ENCODE measurements around the gene INAFM1.

DNA sequence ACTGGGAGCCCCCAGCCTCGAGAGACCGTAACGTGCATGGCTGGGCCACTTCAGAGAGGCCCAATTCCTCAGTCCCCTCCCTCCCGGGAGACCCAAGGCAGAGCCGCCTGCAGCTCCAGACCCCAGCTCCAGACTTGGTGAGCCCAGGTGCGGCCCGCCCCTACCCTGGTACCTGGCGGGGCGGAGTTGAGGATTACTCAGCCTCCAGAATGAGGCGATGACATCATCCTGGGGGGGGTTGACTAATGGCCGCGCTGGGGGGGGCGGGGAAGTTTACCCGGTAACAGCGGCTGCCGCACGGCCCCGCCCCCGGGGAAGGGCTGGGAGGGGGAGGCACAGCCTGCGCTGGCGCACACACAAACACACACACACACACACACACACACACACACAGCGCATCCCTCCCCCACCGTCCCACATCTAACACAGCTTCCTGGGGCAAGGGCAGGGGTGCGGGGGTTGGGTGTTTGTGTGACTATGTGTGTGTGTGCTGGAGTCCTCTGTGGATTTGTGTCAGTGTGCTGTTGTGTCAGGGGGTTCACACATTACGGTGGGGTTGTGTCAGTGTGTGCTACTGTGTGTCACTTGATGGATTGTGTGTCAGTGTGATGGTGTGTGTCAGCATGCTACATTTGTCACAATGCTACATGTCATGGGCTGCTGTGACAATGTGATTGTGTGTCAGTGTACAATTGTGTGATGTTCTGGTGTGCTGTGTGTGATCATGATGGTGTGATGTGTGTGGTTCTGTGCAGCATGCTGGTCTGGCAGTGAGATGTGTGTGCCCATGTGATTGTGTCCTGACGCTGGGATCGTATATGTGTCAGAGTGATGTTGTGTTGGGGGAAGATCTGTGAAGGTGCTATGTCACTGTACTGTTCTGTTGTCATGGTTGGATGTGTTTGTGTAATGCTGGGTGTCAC lies 33.4 kb upstream of the INAFM1 start:
- TF ChIP-seq, protein P1, sequence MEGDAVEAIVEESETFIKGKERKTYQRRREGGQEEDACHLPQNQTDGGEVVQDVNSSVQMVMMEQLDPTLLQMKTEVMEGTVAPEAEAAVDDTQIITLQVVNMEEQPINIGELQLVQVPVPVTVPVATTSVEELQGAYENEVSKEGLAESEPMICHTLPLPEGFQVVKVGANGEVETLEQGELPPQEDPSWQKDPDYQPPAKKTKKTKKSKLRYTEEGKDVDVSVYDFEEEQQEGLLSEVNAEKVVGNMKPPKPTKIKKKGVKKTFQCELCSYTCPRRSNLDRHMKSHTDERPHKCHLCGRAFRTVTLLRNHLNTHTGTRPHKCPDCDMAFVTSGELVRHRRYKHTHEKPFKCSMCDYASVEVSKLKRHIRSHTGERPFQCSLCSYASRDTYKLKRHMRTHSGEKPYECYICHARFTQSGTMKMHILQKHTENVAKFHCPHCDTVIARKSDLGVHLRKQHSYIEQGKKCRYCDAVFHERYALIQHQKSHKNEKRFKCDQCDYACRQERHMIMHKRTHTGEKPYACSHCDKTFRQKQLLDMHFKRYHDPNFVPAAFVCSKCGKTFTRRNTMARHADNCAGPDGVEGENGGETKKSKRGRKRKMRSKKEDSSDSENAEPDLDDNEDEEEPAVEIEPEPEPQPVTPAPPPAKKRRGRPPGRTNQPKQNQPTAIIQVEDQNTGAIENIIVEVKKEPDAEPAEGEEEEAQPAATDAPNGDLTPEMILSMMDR (IDR thresholded peaks at IDR 0.05; ENCODE audit: low read depth, low read length, missing input control), result no peak
- TF ChIP-seq, protein P2, sequence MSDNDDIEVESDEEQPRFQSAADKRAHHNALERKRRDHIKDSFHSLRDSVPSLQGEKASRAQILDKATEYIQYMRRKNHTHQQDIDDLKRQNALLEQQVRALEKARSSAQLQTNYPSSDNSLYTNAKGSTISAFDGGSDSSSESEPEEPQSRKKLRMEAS (IDR thresholded peaks at IDR 0.05), result no peak
- TF ChIP-seq NR2F2 (IDR thresholded peaks at IDR 0.05) (no peak), RAD21 (IDR thresholded peaks at IDR 0.05) (no peak), YY1 (IDR thresholded peaks at IDR 0.05) (no peak), TAF1 (conservative IDR thresholded peaks at IDR 0.05) (no peak), RXRA (IDR thresholded peaks at IDR 0.05) (no peak), SP1 (IDR thresholded peaks at IDR 0.05) (no peak)
- TF ChIP-seq, protein P3, sequence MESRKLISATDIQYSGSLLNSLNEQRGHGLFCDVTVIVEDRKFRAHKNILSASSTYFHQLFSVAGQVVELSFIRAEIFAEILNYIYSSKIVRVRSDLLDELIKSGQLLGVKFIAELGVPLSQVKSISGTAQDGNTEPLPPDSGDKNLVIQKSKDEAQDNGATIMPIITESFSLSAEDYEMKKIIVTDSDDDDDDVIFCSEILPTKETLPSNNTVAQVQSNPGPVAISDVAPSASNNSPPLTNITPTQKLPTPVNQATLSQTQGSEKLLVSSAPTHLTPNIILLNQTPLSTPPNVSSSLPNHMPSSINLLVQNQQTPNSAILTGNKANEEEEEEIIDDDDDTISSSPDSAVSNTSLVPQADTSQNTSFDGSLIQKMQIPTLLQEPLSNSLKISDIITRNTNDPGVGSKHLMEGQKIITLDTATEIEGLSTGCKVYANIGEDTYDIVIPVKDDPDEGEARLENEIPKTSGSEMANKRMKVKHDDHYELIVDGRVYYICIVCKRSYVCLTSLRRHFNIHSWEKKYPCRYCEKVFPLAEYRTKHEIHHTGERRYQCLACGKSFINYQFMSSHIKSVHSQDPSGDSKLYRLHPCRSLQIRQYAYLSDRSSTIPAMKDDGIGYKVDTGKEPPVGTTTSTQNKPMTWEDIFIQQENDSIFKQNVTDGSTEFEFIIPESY (IDR thresholded peaks at IDR 0.05), result no peak
- TF ChIP-seq, protein P4, sequence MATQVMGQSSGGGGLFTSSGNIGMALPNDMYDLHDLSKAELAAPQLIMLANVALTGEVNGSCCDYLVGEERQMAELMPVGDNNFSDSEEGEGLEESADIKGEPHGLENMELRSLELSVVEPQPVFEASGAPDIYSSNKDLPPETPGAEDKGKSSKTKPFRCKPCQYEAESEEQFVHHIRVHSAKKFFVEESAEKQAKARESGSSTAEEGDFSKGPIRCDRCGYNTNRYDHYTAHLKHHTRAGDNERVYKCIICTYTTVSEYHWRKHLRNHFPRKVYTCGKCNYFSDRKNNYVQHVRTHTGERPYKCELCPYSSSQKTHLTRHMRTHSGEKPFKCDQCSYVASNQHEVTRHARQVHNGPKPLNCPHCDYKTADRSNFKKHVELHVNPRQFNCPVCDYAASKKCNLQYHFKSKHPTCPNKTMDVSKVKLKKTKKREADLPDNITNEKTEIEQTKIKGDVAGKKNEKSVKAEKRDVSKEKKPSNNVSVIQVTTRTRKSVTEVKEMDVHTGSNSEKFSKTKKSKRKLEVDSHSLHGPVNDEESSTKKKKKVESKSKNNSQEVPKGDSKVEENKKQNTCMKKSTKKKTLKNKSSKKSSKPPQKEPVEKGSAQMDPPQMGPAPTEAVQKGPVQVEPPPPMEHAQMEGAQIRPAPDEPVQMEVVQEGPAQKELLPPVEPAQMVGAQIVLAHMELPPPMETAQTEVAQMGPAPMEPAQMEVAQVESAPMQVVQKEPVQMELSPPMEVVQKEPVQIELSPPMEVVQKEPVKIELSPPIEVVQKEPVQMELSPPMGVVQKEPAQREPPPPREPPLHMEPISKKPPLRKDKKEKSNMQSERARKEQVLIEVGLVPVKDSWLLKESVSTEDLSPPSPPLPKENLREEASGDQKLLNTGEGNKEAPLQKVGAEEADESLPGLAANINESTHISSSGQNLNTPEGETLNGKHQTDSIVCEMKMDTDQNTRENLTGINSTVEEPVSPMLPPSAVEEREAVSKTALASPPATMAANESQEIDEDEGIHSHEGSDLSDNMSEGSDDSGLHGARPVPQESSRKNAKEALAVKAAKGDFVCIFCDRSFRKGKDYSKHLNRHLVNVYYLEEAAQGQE (IDR thresholded peaks at IDR 0.05), result no peak
- TF ChIP-seq, protein P5, sequence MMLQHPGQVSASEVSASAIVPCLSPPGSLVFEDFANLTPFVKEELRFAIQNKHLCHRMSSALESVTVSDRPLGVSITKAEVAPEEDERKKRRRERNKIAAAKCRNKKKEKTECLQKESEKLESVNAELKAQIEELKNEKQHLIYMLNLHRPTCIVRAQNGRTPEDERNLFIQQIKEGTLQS (IDR thresholded peaks at IDR 0.05), result no peak

Data from liver (tissue), 3 donors.